Measurements from ENCODE around the gene CD72. TPM values are rescaled to one million over a fixed set of nuclear protein-coding genes. Genes with fewer than 3 reads are reported as not detected.
"Not testable (repeated sequence)": the region's sequence is repeated elsewhere in the genome, so short reads cannot be mapped to it uniquely, and the experiment has no call there.

CD72 gene
- total RNA-seq, 2 experiments from 2014 or later, result 13.1 to 15.5 TPM

GRCh38 chr9:35639631-35640030, 21.4 kb upstream of the CD72 start:
- TF ChIP-seq CTCF (IDR thresholded peaks at IDR 0.05), result no peak
- CTCF ChIA-PET, result interaction anchor here (0.8 to 3.4 kb wide), 9 partner anchors 8 to 36 kb away, joined by 3 to 15 read pairs (median 5); partner anchors contain the start of genes ARHGEF39, CD72 and SIT1
- intact Hi-C loops (cut with micrococcal nuclease), result no loop called here

DNA sequence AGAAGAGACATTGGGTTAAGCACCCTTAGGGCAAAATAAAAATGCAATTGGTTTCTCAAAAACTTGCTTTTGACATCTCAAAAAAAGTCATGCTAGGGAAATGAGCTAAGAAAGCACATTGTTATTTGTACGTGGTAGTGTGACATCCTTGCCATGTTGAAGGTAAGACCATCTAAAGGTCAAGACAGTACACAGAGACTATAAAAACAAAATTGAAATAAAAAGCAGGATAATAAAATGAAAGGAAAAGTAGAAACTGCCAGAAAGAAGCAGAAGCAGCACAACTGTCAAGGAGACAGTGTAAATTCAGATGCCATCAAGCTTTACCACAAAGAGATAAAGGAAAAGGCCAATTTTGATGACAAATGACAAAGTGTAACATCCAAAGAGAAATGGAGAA, 21.0 kb upstream of the CD72 start:
- H3K9me3 Mint-ChIP-seq; H3K27me3 Mint-ChIP-seq; DNase-seq; intact Hi-C loops (cut with micrococcal nuclease): not testable (repeated sequence)
- ATAC-seq, result peak; percentile 88
- Mint-ChIP-seq H3K27ac (peak overlapping the region; percentile 96), H3K4me1 (ENCODE audit: low read depth) (peaks cover 76% of the 10 kb centered on the region), H3K36me3 (ENCODE audit: low read depth) (peaks cover 28% of the 10 kb centered on the region), H3K4me3 (peak overlapping the region; percentile 48)
- POLR2A ChIA-PET, result interaction anchor here (1.0 to 1.8 kb wide), 5 partner anchors 8 to 20 kb away, joined by 3 to 5 read pairs (median 4); partner anchors contain the start of gene SIT1
- CTCF ChIA-PET, result interaction anchor here (0.8 to 3.4 kb wide), 8 partner anchors 9 to 36 kb away, joined by 3 to 15 read pairs (median 7); partner anchors contain the start of genes CD72 and SIT1

More at GRCh38 chr9:35639631-35640030, 21.4 kb upstream of the CD72 start:
- H3K36me3 Mint-ChIP-seq (ENCODE audit: low read depth), result peaks cover 32% of the 10 kb centered on the region
- no peaks in the 10 kb centered on the region for H3K27me3 Mint-ChIP-seq
- H3K4me3 Mint-ChIP-seq, result peak overlapping the region; percentile 48
- H3K4me1 Mint-ChIP-seq (ENCODE audit: low read depth), result peaks cover 78% of the 10 kb centered on the region
- H3K27ac Mint-ChIP-seq, result peak overlapping the region; percentile 96
- H3K9me3 Mint-ChIP-seq, result peaks cover 6% of the 10 kb centered on the region
- peak; percentile 31 for ATAC-seq
- no peak for DNase-seq
- POLR2A ChIA-PET, result interaction anchor here (1.0 to 1.8 kb wide), 4 partner anchors 8 to 20 kb away, joined by 4 to 5 read pairs (median 4); partner anchors contain the start of gene SIT1

DNA sequence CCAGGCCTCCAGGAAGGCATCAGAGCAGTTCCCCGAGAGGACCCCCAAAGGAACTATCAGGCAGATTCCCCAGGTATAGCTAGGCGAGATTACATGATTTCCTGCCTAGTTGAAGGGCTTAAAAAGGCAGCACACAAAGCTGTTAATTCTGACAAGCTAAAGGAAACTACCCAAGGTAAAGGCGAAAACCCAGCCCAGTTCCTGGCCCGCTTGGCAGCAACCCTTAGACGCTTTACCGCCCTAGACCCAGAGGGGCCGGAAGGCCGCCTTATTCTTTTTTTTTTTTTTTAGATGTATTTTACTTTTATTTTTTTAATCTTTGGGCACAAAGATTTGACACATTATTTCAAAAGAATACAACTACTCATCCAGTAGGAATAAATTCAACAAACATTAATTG, 20.5 kb upstream of the CD72 start:
- H3K9me3 Mint-ChIP-seq; H3K27me3 Mint-ChIP-seq; intact Hi-C loops (cut with micrococcal nuclease): not testable (repeated sequence)
- POLR2A ChIA-PET, result interaction anchor here (0.6 to 1.8 kb wide), 5 partner anchors 9 to 477 kb away, joined by 3 to 5 read pairs (median 4); partner anchors contain the start of gene UNC13B
- Mint-ChIP-seq H3K27ac (peak overlapping the region; percentile 96), H3K4me1 (ENCODE audit: low read depth) (peaks cover 75% of the 10 kb centered on the region), H3K36me3 (ENCODE audit: low read depth) (peaks cover 27% of the 10 kb centered on the region), H3K4me3 (peak overlapping the region; percentile 32)
- peak; percentile 52 for DNase-seq
- ATAC-seq, result peak; percentile 57
- CTCF ChIA-PET, result interaction anchor here (0.7 to 3.4 kb wide), 9 partner anchors 9 to 39 kb away, joined by 3 to 15 read pairs (median 5); partner anchors contain the start of genes CD72 and SIT1

DNA sequence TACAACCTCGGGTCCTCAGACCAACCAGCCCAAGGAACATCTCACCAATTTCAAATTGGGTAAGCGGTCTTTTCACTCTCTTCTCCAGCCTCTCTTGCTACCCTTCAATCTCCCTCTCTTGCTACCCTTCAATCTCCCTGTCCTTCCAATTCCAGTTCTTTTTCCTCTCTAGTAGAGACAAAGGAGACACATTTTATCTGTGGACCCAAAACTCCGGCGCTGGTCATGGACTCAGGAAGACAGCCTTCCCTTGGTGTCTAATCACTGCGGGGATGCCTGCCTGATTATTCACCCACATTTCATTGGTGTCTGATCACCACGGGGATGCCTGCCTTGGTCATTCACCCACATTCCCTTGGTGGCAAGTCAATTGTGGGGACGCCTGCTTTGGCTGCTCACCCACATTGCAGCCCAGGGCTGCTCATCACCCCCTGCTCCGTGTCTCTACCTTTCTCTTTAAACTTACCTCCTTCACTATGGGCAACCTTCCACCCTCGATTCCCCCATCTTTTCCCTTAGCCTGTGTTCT, 19.3 kb upstream of the CD72 start:
- intact Hi-C loops (cut with micrococcal nuclease); H3K9me3 Mint-ChIP-seq; H3K4me3 Mint-ChIP-seq; H3K27me3 Mint-ChIP-seq; DNase-seq; ATAC-seq: not testable (repeated sequence)
- H3K4me1 Mint-ChIP-seq (ENCODE audit: low read depth), result peaks cover 67% of the 10 kb centered on the region
- peak overlapping the region; percentile 48 for H3K27ac Mint-ChIP-seq
- ChIA-PET POLR2A (interaction anchor here (1.6 to 1.8 kb wide), 2 partner anchors 9 to 10 kb away, joined by 3 to 4 read pairs; no protein-coding TSS in a partner anchor), CTCF (interaction anchor here (1.1 to 3.4 kb wide), 2 partner anchors 8 to 12 kb away, joined by 3 to 15 read pairs; no protein-coding TSS in a partner anchor)
- H3K36me3 Mint-ChIP-seq (ENCODE audit: low read depth), result peaks cover 22% of the 10 kb centered on the region

DNA sequence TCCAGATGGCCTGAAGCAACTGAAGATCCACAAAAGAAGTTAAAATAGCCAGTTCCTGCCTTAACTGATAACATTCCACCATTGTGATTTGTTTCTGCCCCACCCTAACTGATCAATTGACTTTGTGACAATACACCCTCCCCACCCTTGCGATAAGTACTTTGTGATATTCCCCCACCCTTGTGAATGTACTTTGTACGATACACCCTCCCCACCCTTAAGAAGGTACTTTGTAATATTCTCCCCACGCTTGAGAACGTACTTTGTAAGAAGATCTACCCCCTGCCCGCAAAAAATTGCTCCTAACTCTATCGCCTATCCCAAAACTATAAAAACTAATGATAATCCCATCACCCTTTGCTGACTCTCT, 18.6 kb upstream of the CD72 start:
- intact Hi-C loops (cut with micrococcal nuclease); H3K9me3 Mint-ChIP-seq; ATAC-seq; H3K4me3 Mint-ChIP-seq; H3K27me3 Mint-ChIP-seq; DNase-seq: not testable (repeated sequence)
- peaks cover 22% of the 10 kb centered on the region for H3K36me3 Mint-ChIP-seq (ENCODE audit: low read depth)
- ChIA-PET CTCF (interaction anchor here (0.7 to 2.7 kb wide), 3 partner anchors 9 to 26 kb away, joined by 4 to 11 read pairs (median 10); no protein-coding TSS in a partner anchor), POLR2A (interaction anchor here (0.6 to 2.1 kb wide), 2 partner anchors 17 to 28 kb away, joined by 3 to 13 read pairs; no protein-coding TSS in a partner anchor)
- peak overlapping the region; percentile 80 for H3K27ac Mint-ChIP-seq
- H3K4me1 Mint-ChIP-seq (ENCODE audit: low read depth), result peaks cover 67% of the 10 kb centered on the region

GRCh38 chr9:35636135-35636876, 18.1 kb upstream of the CD72 start:
- DNase-seq, result no peak
- ChIA-PET CTCF (interaction anchor here (0.7 to 2.7 kb wide), 5 partner anchors 10 to 25 kb away, joined by 3 to 11 read pairs (median 8); no protein-coding TSS in a partner anchor), POLR2A (interaction anchor here (0.6 to 2.1 kb wide), 3 partner anchors 12 to 28 kb away, joined by 3 to 13 read pairs (median 3); no protein-coding TSS in a partner anchor)
- intact Hi-C loops (cut with micrococcal nuclease), result no loop called here
- Mint-ChIP-seq H3K4me3 (no peak overlapping the region), H3K9me3 (peaks cover 6% of the 10 kb centered on the region), H3K27ac (peak overlapping the region; percentile 80), H3K36me3 (ENCODE audit: low read depth) (peaks cover 18% of the 10 kb centered on the region), H3K27me3 (no peaks in the 10 kb centered on the region), H3K4me1 (ENCODE audit: low read depth) (peaks cover 63% of the 10 kb centered on the region)
- no peak for TF ChIP-seq CTCF (IDR thresholded peaks at IDR 0.05)
- ATAC-seq, result no peak

All from activated CD8-positive, alpha-beta T cell treated with anti-CD3 and anti-CD28 coated beads for 36 hours (primary cell).